ENCODE results near the gene SERPINA10. TPM values are rescaled to one million over a fixed set of nuclear protein-coding genes. Genes with fewer than 3 reads are reported as not detected.

The SERPINA10 gene
- polyA plus RNA-seq, 1 donor from 2014 or later, result not detected

- no peaks in the 10 kb centered on the region for H3K27me3 ChIP-seq (ENCODE audit: insufficient read depth, low read depth, low read length)
- H3K79me2 ChIP-seq (replicated peaks; ENCODE audit: insufficient read depth, low read length), result no peaks in the 10 kb centered on the region
- H3F3A ChIP-seq (ENCODE audit: insufficient read depth, low read length, poor library complexity, severe bottlenecking), result no peaks in the 10 kb centered on the region
- no peak overlapping the region for H3K4me2 ChIP-seq (ENCODE audit: low read length)
- peaks cover 3% of the 10 kb centered on the region for H3K9me3 ChIP-seq (ENCODE audit: low read length)
- no peaks in the 10 kb centered on the region for H4K20me1 ChIP-seq (ENCODE audit: insufficient read depth)
- H3K36me3 ChIP-seq (ENCODE audit: insufficient read depth, low read length), result no peaks in the 10 kb centered on the region
- no peak overlapping the region for H3K9ac ChIP-seq (ENCODE audit: low read length)
- TF ChIP-seq POLR2AphosphoS5 (IDR thresholded peaks at IDR 0.05), result no peak
- no peak for TF ChIP-seq MXI1 (conservative IDR thresholded peaks at IDR 0.05; ENCODE audit: poor library complexity, severe bottlenecking)
- no peak for TF ChIP-seq CTCF (IDR thresholded peaks at IDR 0.05; ENCODE audit: poor library complexity, severe bottlenecking)
- no peak for TF ChIP-seq RAD21 (conservative IDR thresholded peaks at IDR 0.05)
- TF ChIP-seq SMC3 (conservative IDR thresholded peaks at IDR 0.05; ENCODE audit: poor library complexity), result no peak
- no peak for TF ChIP-seq EZH2 (IDR thresholded peaks at IDR 0.05; ENCODE audit: borderline replicate concordance, insufficient read depth, low read length, poor library complexity, severe bottlenecking)
- TF ChIP-seq EP300 (conservative IDR thresholded peaks at IDR 0.05; ENCODE audit: poor library complexity, severe bottlenecking), result no peak
- TF ChIP-seq REST (IDR thresholded peaks at IDR 0.05; ENCODE audit: borderline replicate concordance), result no peak
- TF ChIP-seq TAF1 (IDR thresholded peaks at IDR 0.05; ENCODE audit: low read depth), result no peak
- no peak overlapping the region for H3K4me3 ChIP-seq (ENCODE audit: low read length)
- H2AFZ ChIP-seq (ENCODE audit: low read depth, low read length), result no peak overlapping the region
- H3K9me2 ChIP-seq (ENCODE audit: insufficient read depth, low read length), result no peaks in the 10 kb centered on the region
- no peak overlapping the region for H3K27ac ChIP-seq (ENCODE audit: low read length)
Measured at GRCh38 chr14:94332063-94332583, 39.1 kb upstream of the SERPINA10 start.

- Histone ChIP-seq H4K20me1 (ENCODE audit: insufficient read depth) (no peaks in the 10 kb centered on the region), H3K9me3 (ENCODE audit: low read length) (peaks cover 3% of the 10 kb centered on the region)
Measured at GRCh38 chr14:94331462-94331861, 38.4 kb upstream of the SERPINA10 start.

More at GRCh38 chr14:94331462-94331861, 38.4 kb upstream of the SERPINA10 start:
- Histone ChIP-seq H3K4me2 (ENCODE audit: low read length) (no peak overlapping the region), H3K4me3 (ENCODE audit: low read length) (no peak overlapping the region), H3F3A (ENCODE audit: insufficient read depth, low read length, poor library complexity, severe bottlenecking) (no peaks in the 10 kb centered on the region), H3K9ac (ENCODE audit: low read length) (no peak overlapping the region), H3K36me3 (ENCODE audit: insufficient read depth, low read length) (no peaks in the 10 kb centered on the region), H3K27me3 (ENCODE audit: insufficient read depth, low read depth, low read length) (no peaks in the 10 kb centered on the region), H3K27ac (ENCODE audit: low read length) (no peak overlapping the region), H3K79me2 (replicated peaks; ENCODE audit: insufficient read depth, low read length) (no peaks in the 10 kb centered on the region), H2AFZ (ENCODE audit: low read depth, low read length) (no peak overlapping the region), H3K9me2 (ENCODE audit: insufficient read depth, low read length) (no peaks in the 10 kb centered on the region)
- TF ChIP-seq REST (IDR thresholded peaks at IDR 0.05; ENCODE audit: borderline replicate concordance) (no peak), EP300 (conservative IDR thresholded peaks at IDR 0.05; ENCODE audit: poor library complexity, severe bottlenecking) (no peak), CTCF (IDR thresholded peaks at IDR 0.05; ENCODE audit: poor library complexity, severe bottlenecking) (no peak), TAF1 (IDR thresholded peaks at IDR 0.05; ENCODE audit: low read depth) (no peak), MXI1 (conservative IDR thresholded peaks at IDR 0.05; ENCODE audit: poor library complexity, severe bottlenecking) (no peak), POLR2AphosphoS5 (IDR thresholded peaks at IDR 0.05) (no peak), RAD21 (conservative IDR thresholded peaks at IDR 0.05) (no peak), SMC3 (conservative IDR thresholded peaks at IDR 0.05; ENCODE audit: poor library complexity) (no peak), EZH2 (IDR thresholded peaks at IDR 0.05; ENCODE audit: borderline replicate concordance, insufficient read depth, low read length, poor library complexity, severe bottlenecking) (no peak)

Measured in neural cell (in vitro differentiated cells).